Activated CD4-positive, alpha-beta T cell treated with anti-CD3 and anti-CD28 coated beads for 4 hours (primary cell): Measurements from ENCODE around the gene TMEM235.
"Not testable (repeated sequence)": the region's sequence is repeated elsewhere in the genome, so short reads cannot be mapped to it uniquely, and the experiment has no call there.

Source experiments
- DNase-seq, 2 donors: peaks; one replicate each; pipeline ENCODE4 v3.0.0-alpha.2; 2020

The TMEM235 gene

GRCh38 chr17:78219396-78220150, 11.9 kb upstream of the TMEM235 start:
- no peak for DNase-seq

GRCh38 chr17:78223061-78223460, 8.4 kb upstream of the TMEM235 start:
- no peak for DNase-seq

DNA sequence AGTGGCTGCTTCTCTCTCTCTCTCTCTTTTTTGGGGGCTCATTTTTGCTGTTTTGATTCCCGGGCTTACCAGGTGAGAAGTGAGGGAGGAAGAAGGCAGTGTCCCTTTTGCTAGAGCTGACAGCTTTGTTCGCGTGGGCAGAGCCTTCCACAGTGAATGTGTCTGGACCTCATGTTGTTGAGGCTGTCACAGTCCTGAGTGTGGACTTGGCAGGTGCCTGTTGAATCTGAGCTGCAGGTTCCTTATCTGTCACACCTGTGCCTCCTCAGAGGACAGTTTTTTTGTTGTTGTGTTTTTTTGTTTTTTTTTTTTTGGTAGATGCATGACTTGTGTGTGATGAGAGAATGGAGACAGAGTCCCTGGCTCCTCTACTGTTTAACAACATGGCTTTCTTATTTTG, 7.7 kb upstream of the TMEM235 start:
- DNase-seq, result no peak

DNA sequence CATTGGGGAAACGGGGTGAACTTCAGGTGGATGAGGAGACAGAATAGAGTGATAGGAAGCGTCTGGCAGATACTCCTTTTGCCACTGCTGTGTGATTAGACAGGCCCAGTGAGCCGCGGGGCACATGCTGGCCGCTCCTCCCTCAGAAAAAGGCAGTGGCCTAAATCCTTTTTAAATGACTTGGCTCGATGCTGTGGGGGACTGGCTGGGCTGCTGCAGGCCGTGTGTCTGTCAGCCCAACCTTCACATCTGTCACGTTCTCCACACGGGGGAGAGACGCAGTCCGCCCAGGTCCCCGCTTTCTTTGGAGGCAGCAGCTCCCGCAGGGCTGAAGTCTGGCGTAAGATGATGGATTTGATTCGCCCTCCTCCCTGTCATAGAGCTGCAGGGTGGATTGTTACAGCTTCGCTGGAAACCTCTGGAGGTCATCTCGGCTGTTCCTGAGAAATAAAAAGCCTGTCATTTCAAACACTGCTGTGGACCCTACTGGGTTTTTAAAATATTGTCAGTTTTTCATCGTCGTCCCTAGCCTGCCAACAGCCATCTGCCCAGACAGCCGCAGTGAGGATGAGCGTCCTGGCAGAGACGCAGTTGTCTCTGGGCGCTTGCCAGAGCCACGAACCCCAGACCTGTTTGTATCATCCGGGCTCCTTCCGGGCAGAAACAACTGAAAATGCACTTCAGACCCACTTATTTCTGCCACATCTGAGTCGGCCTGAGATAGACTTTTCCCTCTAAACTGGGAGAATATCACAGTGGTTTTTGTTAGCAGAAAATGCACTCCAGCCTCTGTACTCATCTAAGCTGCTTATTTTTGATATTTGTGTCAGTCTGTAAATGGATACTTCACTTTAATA, 7.0 kb upstream of the TMEM235 start:
- no peak for DNase-seq

GRCh38 chr17:78225088-78225865, 6.2 kb upstream of the TMEM235 start:
- DNase-seq, result no peak

GRCh38 chr17:78226055-78226758, 5.2 kb upstream of the TMEM235 start:
- no peak for DNase-seq

DNA sequence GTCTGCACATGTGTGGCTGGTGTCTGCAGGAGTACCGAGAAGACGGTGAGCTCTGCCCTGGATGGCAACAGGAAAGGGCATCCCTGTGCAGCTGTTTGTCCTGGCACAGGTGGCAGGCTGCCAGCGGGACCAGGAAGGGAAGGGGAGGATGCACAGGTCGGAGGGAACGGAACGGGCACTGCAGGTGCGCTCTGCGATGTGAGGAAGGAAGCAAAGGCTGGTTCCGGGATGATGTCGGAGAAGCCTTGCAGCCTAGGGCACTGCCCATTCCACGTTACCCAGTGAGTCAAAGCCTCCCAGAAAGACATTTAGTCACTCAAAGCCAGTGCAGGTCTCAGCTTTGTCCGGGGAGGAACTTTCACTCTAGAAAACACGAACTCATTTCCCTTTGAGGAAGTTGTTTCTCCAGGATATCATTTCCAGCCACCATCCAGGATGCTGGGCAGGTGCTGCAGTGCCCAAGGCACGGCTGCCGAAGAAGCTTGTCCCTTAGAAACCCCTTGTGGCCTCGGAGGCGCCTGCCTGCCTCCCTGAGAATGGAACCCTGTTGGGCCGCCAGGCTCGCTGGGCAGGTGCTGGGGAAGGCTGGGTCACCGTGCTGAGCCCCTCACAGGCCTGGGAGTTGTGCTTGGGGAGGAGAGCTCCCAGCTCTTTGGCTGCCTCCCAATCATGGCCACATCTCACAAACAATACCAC, 4.5 kb upstream of the TMEM235 start:
- no peak for DNase-seq

GRCh38 chr17:78227455-78227916, 3.9 kb upstream of the TMEM235 start:
- DNase-seq, result no peak

DNA sequence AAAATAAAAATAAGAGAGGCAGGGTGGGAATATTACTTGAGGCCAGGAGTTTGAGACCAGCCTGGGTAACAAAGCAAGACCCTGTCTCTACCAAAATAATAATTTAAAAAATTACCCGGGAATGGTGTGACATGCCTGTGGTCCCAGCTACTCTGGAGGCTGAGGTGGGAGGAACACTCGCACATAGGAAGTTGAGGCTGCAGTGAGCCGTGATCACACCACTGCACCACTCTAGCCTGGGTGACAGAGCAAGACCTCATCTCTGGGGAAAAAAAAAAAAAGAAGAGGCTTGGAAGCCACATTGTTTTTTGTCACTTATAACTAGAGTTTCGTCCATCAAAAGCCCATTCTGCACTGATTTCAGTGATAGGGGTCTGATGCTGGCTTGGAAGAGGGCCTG, 3.3 kb upstream of the TMEM235 start:
- DNase-seq, result no peak

DNA sequence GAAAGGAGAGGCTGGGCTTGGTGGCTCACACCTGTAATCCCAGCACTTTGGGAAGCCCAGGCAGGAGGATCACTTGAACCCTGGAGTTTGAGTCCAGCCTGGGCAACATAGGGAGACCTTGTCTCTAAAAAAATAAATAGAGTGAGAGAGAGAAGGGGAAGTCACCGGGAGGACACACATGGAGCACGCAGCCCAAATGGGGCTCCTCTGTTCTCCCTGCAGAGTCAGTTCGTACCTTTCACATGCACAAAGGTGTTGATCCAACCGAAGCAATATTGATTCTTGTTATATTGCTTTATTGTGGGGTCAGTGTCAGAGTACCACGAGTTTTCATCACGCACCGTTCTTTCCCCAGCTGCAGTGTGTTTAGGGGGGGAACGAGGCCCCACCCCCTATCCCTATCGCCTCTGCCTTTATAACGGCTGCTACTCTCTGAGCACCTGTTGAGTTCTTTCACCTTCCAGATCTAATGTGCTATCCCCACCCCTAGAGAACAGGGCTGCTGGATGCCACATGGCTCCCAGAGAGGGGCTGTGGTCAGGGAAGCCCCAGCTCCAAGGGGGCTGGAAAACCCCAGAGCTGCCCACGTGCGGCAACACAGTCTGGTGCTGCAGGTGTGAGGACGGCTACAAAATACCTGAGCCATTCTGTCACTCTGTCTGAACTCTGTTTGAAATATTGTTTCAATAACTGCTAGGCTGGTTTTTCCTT, 1.0 kb upstream of the TMEM235 start:
- no peak for DNase-seq

DNA sequence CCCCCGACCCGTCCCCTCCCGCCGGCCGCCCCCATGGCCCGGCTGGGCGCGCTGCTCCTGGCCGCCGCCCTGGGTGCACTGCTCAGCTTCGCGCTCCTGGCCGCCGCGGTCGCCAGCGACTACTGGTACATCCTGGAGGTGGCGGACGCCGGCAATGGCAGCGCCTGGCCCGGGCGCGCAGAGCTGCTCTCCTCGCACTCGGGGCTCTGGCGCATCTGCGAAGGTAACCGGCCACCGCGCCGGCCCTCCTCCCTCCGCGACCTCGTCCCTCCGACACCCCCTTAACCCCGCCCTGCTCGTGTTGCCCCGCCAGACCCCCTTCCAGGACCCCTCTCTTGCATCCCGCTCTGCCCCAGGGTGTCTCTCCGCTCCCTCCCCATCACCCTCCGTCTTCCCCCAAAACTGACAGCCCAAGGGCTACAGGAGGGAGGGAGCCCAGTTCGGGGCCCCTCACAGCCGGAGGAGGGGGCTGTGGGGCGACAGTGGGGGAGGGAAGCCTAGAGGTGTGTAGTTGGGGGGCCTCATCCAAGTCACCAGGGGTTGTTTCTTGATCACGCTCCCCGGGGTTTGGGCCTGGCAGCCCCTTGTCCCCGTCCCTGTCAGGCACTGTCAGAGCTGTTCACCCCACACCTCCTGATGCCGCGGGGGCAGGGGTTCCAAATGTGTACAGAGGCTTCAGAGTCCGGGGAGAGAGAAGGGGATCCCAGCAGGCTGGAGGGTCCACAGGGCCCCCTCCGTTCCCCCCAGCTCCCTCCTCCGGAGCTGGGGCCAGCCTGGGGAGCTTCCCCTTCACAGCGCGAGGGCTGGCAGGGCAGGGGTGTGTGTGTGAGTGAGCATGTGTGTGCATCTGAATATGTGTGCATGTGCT, 794 bp downstream of the TMEM235 start:
- no peak for DNase-seq

DNA sequence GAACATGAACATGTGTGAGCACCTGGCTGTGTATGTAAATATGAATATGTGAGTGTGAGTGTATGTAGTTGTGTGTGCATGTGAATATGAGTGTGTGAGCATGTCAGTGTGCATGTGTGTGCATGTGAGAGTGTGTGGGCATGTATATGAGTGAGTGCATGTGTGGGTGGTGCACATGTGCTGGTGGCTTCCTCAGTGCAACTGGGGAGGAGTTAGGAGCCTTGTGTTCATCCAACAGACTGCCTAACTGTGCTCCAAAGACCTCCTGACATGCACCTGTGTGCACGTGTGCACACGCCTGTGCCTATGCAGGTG, 1.4 kb downstream of the TMEM235 start:
- DNase-seq, result no peak

DNA sequence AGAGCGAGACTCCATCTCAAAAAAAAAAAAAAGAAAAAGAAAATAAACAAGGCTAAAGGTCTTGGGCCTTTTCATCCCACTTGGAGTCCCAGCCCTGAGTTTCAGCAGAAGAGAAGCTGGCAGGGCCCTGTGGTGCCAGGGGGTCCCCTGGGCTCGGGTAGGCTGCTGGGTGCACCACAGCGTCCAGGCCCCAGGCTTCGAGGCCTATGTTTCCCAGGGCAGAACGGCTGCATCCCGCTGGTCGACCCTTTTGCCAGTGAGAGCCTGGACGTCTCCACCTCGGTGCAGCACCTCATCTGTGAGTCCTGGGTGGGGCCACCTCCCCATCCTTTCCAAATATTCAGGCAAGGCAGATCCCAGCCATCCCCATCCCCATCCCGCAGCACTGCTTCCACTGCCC, 2.2 kb downstream of the TMEM235 start:
- DNase-seq, result no peak

GRCh38 chr17:78234261-78234865, 2.9 kb downstream of the TMEM235 start:
- no peak for DNase-seq

DNA sequence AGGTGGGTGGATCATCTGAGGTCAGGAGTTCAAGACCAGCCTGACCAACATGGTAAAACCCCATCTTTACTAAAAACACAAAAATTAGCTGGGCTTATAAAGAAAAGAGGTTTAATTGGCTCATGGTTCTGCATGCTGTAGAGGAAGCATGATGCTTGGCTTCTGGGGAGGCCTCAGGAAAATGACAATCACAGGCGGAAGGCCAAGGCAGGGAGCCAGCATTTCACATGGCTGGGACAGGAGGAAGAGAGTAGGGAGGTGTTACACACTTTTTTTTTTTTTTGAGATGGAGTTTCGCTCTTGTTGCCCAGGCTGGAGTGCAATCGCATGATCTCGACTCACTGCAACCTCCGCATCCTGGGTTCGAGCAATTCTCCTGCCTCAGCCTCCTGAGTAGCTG, 3.6 kb downstream of the TMEM235 start:
- DNase-seq, result not testable (repeated sequence)

- DNase-seq, result no peak
These were observed 4.5 kb downstream of the TMEM235 start for GRCh38 chr17:78235885-78236284.

DNA sequence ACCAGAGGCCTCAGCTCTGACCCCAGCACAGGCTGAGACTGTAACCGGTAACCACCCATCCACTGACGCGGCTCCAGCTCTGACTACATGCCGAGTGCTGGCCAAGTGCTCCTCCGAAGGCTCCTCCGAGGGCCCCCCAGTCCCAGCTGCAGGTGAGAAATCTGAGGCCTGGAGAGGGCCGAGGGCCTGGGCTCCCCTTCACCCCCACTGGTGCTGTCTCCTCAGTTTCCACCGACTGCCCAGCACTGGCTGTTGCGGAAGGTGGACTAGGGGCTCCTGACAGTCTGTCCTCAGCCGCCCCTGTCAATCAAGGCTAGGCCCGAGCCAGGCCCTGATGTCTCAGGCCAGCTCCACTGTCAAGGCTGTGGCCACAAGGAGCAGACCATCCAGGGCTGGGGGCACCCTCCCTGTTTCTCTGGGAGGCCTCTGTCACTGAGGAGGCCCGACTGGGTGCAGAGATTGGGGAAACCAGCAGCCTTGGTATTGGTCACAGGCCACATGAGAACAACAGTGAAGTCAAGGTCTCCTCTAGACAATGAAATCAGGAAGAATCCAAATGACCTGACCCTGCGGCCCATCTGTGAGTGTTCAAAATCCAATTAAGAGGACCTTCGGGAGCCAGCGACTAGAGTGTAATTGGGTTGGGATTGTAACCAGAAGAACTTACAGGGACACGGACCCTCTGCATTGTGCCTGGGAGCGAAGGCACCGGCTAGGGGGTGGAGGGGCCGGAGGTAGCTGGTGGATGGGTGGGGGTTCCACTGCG, 5.1 kb downstream of the TMEM235 start:
- no peak for DNase-seq

GRCh38 chr17:78237401-78238012, 6.1 kb downstream of the TMEM235 start:
- no peak for DNase-seq
